Measurements from ENCODE around the gene GPC4. TPM values are rescaled to one million over a fixed set of nuclear protein-coding genes. Genes with fewer than 3 reads are reported as not detected.

Gene GPC4
- polyA plus RNA-seq, 2 of the 4 experiments (the other 2 are of a cell fraction): 0.01 to 0.03 TPM

DNA sequence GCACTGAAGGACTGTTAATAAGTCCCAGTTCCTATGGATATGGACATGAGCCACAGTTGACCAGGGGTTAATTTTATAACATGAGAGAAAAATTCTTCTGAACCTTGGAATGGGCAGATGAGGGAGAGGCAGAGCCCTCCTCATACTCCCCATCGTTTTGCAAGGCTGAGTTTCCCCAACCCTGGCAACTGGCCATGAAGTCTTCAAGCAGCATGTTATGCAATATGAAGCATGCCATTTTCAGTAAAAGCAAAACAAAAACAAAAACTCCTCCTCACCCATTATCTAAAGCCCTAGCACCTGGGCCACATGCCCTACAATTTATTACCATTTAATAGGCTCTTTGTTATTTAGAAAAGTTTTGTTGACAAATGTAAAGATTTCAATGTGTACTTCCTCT is 64.5 kb downstream of the GPC4 start (continued):
- TF ChIP-seq E2F6 (IDR thresholded peaks at IDR 0.05; ENCODE audit: borderline replicate concordance, low read depth) (no peak), MYC (IDR thresholded peaks at IDR 0.05; ENCODE audit: borderline replicate concordance, low read length) (no peak)

GRCh38 chrX:133346026-133346425 is 69.3 kb downstream of the GPC4 start:
- H3K27ac ChIP-seq: no peak overlapping the region
- H3K4me3 ChIP-seq: no peak overlapping the region
- ChIA-PET POLR2A (no interaction called here), CTCF (no interaction called here)
- H3K9me3 ChIP-seq: no peaks in the 10 kb centered on the region
- no peaks in the 10 kb centered on the region for H3K4me1 ChIP-seq
- DNase-seq (ENCODE audit: low read depth in 1 of 2, low spot score in 1 of 2): no peak
- H3K4me2 ChIP-seq: no peak overlapping the region
- 7% methylated on average over 3 of the region's 3 CpGs for WGBS (ENCODE audit: missing lambda C conversion rate)
- no peak for TF ChIP-seq HOXB13 (CRISPR knock-in tag; IDR thresholded peaks at IDR 0.05; ENCODE audit: low read depth)
- TF ChIP-seq ZNF302 (CRISPR knock-in tag; IDR thresholded peaks at IDR 0.05): no peak
- no peak for TF ChIP-seq SMC3 (IDR thresholded peaks at IDR 0.05)
- TF ChIP-seq FOXS1 (CRISPR knock-in tag; IDR thresholded peaks at IDR 0.05): no peak
- no peak for TF ChIP-seq KDM1A (IDR thresholded peaks at IDR 0.05; ENCODE audit: low read depth)
- TF ChIP-seq ZSCAN20 (CRISPR knock-in tag; IDR thresholded peaks at IDR 0.05): no peak
- no peak for TF ChIP-seq NFE2L2 (conservative IDR thresholded peaks at IDR 0.05; ENCODE audit: low read length)
- TF ChIP-seq MAFK (IDR thresholded peaks at IDR 0.05; ENCODE audit: partially characterized antibody): no peak
- no peak for TF ChIP-seq JUNB (IDR thresholded peaks at IDR 0.05)
- no peak for TF ChIP-seq RFX5 (IDR thresholded peaks at IDR 0.05)
- TF ChIP-seq, protein P1, sequence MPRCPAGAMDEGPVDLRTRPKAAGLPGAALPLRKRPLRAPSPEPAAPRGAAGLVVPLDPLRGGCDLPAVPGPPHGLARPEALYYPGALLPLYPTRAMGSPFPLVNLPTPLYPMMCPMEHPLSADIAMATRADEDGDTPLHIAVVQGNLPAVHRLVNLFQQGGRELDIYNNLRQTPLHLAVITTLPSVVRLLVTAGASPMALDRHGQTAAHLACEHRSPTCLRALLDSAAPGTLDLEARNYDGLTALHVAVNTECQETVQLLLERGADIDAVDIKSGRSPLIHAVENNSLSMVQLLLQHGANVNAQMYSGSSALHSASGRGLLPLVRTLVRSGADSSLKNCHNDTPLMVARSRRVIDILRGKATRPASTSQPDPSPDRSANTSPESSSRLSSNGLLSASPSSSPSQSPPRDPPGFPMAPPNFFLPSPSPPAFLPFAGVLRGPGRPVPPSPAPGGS (IDR thresholded peaks at IDR 0.05): no peak
- TF ChIP-seq, protein P2, sequence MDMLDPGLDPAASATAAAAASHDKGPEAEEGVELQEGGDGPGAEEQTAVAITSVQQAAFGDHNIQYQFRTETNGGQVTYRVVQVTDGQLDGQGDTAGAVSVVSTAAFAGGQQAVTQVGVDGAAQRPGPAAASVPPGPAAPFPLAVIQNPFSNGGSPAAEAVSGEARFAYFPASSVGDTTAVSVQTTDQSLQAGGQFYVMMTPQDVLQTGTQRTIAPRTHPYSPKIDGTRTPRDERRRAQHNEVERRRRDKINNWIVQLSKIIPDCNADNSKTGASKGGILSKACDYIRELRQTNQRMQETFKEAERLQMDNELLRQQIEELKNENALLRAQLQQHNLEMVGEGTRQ (IDR thresholded peaks at IDR 0.05): no peak
- no peak for TF ChIP-seq TFCP2L1 (CRISPR knock-in tag; IDR thresholded peaks at IDR 0.05)
- no peak for TF ChIP-seq CHD2 (IDR thresholded peaks at IDR 0.05; ENCODE audit: low read length, partially characterized antibody)
- TF ChIP-seq MYC (IDR thresholded peaks at IDR 0.05; ENCODE audit: borderline replicate concordance, low read length): no peak
- TF ChIP-seq, protein P3, sequence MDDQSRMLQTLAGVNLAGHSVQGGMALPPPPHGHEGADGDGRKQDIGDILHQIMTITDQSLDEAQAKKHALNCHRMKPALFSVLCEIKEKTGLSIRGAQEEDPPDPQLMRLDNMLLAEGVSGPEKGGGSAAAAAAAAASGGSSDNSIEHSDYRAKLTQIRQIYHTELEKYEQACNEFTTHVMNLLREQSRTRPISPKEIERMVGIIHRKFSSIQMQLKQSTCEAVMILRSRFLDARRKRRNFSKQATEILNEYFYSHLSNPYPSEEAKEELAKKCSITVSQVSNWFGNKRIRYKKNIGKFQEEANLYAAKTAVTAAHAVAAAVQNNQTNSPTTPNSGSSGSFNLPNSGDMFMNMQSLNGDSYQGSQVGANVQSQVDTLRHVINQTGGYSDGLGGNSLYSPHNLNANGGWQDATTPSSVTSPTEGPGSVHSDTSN (IDR thresholded peaks at IDR 0.05): no peak
- TF ChIP-seq PHF8 (IDR thresholded peaks at IDR 0.05; ENCODE audit: borderline replicate concordance, low read depth): no peak
- no peak for TF ChIP-seq RNF2 (IDR thresholded peaks at IDR 0.05; ENCODE audit: borderline replicate concordance, low read depth)
- no peak for TF ChIP-seq RCOR1 (IDR thresholded peaks at IDR 0.05; ENCODE audit: low read depth, low read length)
- ATAC-seq: no peak
- no peak for FAIRE-seq

DNA sequence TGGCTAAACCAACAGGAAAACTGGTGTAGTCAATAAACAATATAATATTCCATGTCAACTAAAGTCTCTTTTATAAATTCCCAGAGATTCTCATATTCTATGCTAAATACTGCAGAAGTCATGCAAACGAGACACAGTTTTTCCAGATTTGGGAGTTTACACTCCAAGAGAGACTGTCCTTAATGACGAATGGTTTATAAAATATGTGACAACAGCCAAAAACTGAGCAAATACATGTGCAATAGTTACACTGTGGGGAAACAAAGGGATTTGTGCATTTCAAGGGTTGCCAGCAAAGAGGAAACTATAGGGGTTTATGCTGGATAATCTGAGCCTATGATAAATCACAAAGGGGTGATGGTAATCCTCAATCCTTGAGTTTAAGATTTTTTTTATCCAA is 75.7 kb downstream of the GPC4 start:
- Histone ChIP-seq H3K9me3 (no peaks in the 10 kb centered on the region), H3K4me1 (no peaks in the 10 kb centered on the region), H3K4me3 (no peak overlapping the region), H3K27ac (no peak overlapping the region), H3K4me2 (no peak overlapping the region)
- FAIRE-seq (peak; percentile 65), DNase-seq (ENCODE audit: low read depth in 1 of 2, low spot score in 1 of 2) (no peak), ATAC-seq (no peak)
- TF ChIP-seq, protein P3 (IDR thresholded peaks at IDR 0.05): no peak
- TF ChIP-seq EHMT2 (IDR thresholded peaks at IDR 0.05; ENCODE audit: low read depth) (no peak), CEBPB (IDR thresholded peaks at IDR 0.05) (no peak), CHD4 (IDR thresholded peaks at IDR 0.05; ENCODE audit: borderline replicate concordance) (no peak), NR3C1 (IDR thresholded peaks at IDR 0.05) (no peak), HOXB5 (CRISPR knock-in tag; IDR thresholded peaks at IDR 0.05) (no peak), CBX2 (IDR thresholded peaks at IDR 0.05; ENCODE audit: borderline replicate concordance, low read depth) (no peak), HES2 (IDR thresholded peaks at IDR 0.05) (no peak), MYC (IDR thresholded peaks at IDR 0.05; ENCODE audit: borderline replicate concordance, low read length) (no peak), ZSCAN20 (CRISPR knock-in tag; IDR thresholded peaks at IDR 0.05) (no peak), NPAS2 (CRISPR knock-in tag; IDR thresholded peaks at IDR 0.05; ENCODE audit: borderline replicate concordance) (no peak), POLR2A (IDR thresholded peaks at IDR 0.05; ENCODE audit: low read length) (no peak), POLR2AphosphoS2 (conservative IDR thresholded peaks at IDR 0.05; ENCODE audit: low read length) (no peak), BHLHE40 (IDR thresholded peaks at IDR 0.05; ENCODE audit: low read depth, low read length) (no peak)
- TF ChIP-seq, protein P4, sequence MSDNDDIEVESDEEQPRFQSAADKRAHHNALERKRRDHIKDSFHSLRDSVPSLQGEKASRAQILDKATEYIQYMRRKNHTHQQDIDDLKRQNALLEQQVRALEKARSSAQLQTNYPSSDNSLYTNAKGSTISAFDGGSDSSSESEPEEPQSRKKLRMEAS (IDR thresholded peaks at IDR 0.05): no peak
- TF ChIP-seq, protein P5, sequence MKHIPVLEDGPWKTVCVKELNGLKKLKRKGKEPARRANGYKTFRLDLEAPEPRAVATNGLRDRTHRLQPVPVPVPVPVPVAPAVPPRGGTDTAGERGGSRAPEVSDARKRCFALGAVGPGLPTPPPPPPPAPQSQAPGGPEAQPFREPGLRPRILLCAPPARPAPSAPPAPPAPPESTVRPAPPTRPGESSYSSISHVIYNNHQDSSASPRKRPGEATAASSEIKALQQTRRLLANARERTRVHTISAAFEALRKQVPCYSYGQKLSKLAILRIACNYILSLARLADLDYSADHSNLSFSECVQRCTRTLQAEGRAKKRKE (CRISPR knock-in tag; IDR thresholded peaks at IDR 0.05; ENCODE audit: low read depth): no peak
- WGBS (ENCODE audit: missing lambda C conversion rate): 2% methylated on average over 2 of the region's 2 CpGs
- ChIA-PET POLR2A (no interaction called here), CTCF (no interaction called here)

Measured in A549 (cell line).